ENCODE data around the gene ADRA2C. TPM values are rescaled to one million over a fixed set of nuclear protein-coding genes. Genes with fewer than 3 reads are reported as not detected.

ADRA2C gene
- total RNA-seq, 2 donors from 2014 or later = 0.59 to 28.6 TPM

- intact Hi-C loops (cut with DNase I) = no loop called here
These were observed 732 bp upstream of the ADRA2C start for GRCh38 chr4:3765271-3766035.

DNA sequence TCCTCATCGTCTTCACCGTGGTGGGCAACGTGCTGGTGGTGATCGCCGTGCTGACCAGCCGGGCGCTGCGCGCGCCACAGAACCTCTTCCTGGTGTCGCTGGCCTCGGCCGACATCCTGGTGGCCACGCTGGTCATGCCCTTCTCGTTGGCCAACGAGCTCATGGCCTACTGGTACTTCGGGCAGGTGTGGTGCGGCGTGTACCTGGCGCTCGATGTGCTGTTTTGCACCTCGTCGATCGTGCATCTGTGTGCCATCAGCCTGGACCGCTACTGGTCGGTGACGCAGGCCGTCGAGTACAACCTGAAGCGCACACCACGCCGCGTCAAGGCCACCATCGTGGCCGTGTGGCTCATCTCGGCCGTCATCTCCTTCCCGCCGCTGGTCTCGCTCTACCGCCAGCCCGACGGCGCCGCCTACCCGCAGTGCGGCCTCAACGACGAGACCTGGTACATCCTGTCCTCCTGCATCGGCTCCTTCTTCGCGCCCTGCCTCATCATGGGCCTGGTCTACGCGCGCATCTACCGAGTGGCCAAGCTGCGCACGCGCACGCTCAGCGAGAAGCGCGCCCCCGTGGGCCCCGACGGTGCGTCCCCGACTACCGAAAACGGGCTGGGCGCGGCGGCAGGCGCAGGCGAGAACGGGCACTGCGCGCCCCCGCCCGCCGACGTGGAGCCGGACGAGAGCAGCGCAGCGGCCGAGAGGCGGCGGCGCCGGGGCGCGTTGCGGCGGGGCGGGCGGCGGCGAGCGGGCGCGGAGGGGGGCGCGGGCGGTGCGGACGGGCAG is 792 bp downstream of the ADRA2C start:
- TF ChIP-seq POLR2A (IDR thresholded peaks at IDR 0.05) (no peak), POLR2AphosphoS5 (IDR thresholded peaks at IDR 0.05) (no peak)
- TF ChIP-seq, protein P1, sequence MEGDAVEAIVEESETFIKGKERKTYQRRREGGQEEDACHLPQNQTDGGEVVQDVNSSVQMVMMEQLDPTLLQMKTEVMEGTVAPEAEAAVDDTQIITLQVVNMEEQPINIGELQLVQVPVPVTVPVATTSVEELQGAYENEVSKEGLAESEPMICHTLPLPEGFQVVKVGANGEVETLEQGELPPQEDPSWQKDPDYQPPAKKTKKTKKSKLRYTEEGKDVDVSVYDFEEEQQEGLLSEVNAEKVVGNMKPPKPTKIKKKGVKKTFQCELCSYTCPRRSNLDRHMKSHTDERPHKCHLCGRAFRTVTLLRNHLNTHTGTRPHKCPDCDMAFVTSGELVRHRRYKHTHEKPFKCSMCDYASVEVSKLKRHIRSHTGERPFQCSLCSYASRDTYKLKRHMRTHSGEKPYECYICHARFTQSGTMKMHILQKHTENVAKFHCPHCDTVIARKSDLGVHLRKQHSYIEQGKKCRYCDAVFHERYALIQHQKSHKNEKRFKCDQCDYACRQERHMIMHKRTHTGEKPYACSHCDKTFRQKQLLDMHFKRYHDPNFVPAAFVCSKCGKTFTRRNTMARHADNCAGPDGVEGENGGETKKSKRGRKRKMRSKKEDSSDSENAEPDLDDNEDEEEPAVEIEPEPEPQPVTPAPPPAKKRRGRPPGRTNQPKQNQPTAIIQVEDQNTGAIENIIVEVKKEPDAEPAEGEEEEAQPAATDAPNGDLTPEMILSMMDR (IDR thresholded peaks at IDR 0.05) = peak in 1 of 4 experiments; percentile 15
- 7% methylated on average over 93 of the region's 107 CpGs for WGBS
- intact Hi-C loops (cut with DNase I) = no loop called here
- Histone ChIP-seq H3K9me3 (no peaks in the 10 kb centered on the region), H3K27ac (peak overlapping the region in 1 of 2 donors; percentile 53), H3K4me3 (peak overlapping the region; percentile 22 to 34), H3K4me1 (replicated peaks) (no peaks in the 10 kb centered on the region), H3K27me3 (replicated peaks; ENCODE audit: insufficient read depth) (peaks cover 6% of the 10 kb centered on the region), H3K36me3 (no peaks in the 10 kb centered on the region)
- DNase-seq (ENCODE audit: low spot score) = no peak

More at GRCh38 chr4:3765271-3766035, 732 bp upstream of the ADRA2C start:
- Histone ChIP-seq H3K27me3 (replicated peaks; ENCODE audit: insufficient read depth) (peaks cover 3% of the 10 kb centered on the region), H3K27ac (peak overlapping the region; percentile 20 to 41), H3K4me3 (peak overlapping the region; percentile 22 to 35), H3K4me1 (replicated peaks) (no peaks in the 10 kb centered on the region), H3K9me3 (no peaks in the 10 kb centered on the region), H3K36me3 (no peaks in the 10 kb centered on the region)
- TF ChIP-seq POLR2AphosphoS5 (IDR thresholded peaks at IDR 0.05) = no peak
- TF ChIP-seq, protein P1 (IDR thresholded peaks at IDR 0.05) = peak in 2 of 4 experiments; percentile 5 to 35
- WGBS = 2% methylated on average over 73 of the region's 101 CpGs
- no peak for DNase-seq (ENCODE audit: low spot score)

DNA sequence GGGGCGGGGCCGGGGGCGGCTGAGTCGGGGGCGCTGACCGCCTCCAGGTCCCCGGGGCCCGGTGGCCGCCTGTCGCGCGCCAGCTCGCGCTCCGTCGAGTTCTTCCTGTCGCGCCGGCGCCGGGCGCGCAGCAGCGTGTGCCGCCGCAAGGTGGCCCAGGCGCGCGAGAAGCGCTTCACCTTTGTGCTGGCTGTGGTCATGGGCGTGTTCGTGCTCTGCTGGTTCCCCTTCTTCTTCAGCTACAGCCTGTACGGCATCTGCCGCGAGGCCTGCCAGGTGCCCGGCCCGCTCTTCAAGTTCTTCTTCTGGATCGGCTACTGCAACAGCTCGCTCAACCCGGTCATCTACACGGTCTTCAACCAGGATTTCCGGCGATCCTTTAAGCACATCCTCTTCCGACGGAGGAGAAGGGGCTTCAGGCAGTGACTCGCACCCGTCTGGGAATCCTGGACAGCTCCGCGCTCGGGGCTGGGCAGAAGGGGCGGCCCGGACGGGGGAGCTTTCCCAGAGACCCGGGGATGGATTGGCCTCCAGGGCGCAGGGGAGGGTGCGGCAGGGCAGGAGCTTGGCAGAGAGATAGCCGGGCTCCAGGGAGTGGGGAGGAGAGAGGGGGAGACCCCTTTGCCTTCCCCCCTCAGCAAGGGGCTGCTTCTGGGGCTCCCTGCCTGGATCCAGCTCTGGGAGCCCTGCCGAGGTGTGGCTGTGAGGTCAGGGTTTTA is 1.5 kb downstream of the ADRA2C start:
- Histone ChIP-seq H3K27ac (no peak overlapping the region), H3K36me3 (no peaks in the 10 kb centered on the region), H3K4me3 (no peak overlapping the region), H3K27me3 (replicated peaks; ENCODE audit: insufficient read depth) (peaks cover 6% of the 10 kb centered on the region), H3K9me3 (no peaks in the 10 kb centered on the region), H3K4me1 (replicated peaks) (no peaks in the 10 kb centered on the region)
- intact Hi-C loops (cut with DNase I) = no loop called here
- TF ChIP-seq, protein P1 (IDR thresholded peaks at IDR 0.05) = peak in 1 of 4 experiments; percentile 21
- no peak for TF ChIP-seq POLR2AphosphoS5 (IDR thresholded peaks at IDR 0.05)
- no peak for DNase-seq (ENCODE audit: low spot score)
- 15% methylated on average over 37 of the region's 58 CpGs for WGBS

DNA sequence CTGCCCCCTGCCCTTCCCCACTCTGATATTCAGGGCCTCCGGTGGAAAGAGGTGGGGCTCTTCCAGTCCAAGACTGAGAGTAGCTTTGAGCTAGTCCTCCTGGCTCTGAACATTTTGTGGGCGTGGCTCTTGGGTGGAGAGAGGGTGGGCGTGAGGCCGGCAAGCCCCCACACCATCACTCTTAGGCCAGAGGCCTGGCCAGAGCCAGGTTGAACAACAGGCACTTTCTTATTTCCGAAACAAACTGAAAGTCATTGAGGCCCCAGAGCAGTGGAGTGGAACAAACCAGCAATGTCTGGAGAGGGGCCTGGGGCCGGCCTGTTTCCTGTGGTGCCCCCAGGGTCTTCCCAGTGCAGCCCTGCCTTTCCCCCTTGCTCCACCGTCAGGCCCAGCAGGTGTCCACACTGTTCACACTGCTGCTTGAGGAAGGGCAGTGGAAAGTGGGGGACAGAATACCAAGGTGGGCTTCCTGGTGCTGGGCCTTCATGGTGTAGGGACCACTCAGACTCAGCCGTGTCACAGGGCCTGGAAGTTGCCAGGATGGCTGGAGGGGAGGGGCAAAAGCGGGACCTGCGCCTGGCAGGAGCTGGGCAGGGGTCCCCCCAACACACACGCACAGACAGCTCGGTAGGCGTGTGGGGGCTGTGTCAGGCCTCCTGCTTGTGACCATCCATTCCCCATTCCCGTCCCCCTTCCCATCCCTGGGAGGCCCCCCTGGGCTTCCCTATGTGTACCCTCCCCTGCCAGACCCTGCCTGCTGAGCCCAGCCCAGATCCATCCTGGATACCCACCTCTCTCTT is 2.9 kb downstream of the ADRA2C start:
- H3K4me1 ChIP-seq (replicated peaks) = no peaks in the 10 kb centered on the region
- no peak for DNase-seq (ENCODE audit: low spot score)
- intact Hi-C loops (cut with DNase I) = no loop called here
- no peak overlapping the region for H3K27ac ChIP-seq
- no peaks in the 10 kb centered on the region for H3K36me3 ChIP-seq
- peaks cover 6% of the 10 kb centered on the region for H3K27me3 ChIP-seq (replicated peaks; ENCODE audit: insufficient read depth)
- no peaks in the 10 kb centered on the region for H3K9me3 ChIP-seq
- 65% methylated on average over 14 of the region's 14 CpGs for WGBS
- TF ChIP-seq POLR2A (IDR thresholded peaks at IDR 0.05) (no peak), POLR2AphosphoS5 (IDR thresholded peaks at IDR 0.05) (no peak)
- TF ChIP-seq, protein P1 (IDR thresholded peaks at IDR 0.05) = no peak
- H3K4me3 ChIP-seq = no peak overlapping the region
